PC-9 (cell line): ENCODE data around the gene SLC4A11. TPM values are rescaled to one million over a fixed set of nuclear protein-coding genes. Genes with fewer than 3 reads are reported as not detected.
A peak's percentile ranks its signal among the peaks of the same experiment; 100 is the strongest.
"Not testable (repeated sequence)": the region's sequence is repeated elsewhere in the genome, so short reads cannot be mapped to it uniquely, and the experiment has no call there.

Experiments
- BruUV-seq: library from RNA; stranded (reverse); fragments of 400-500 nt; replicated peaks from 2 replicates; lab custom pipeline; 2021; lab: Mats Ljungman, UMichigan
- CTCF ChIA-PET: fragments of 300-600 bp; sonication (Branson Sonifier 250); formaldehyde crosslinking; loops from one replicate; lab custom pipeline; 2022; ENCODE audit warnings: antibody characterized with exemption; lab: Charles Lee
- POLR2A ChIA-PET: fragments of 300-600 bp; sonication (Branson Sonifier 250); formaldehyde crosslinking; loops from one replicate; lab custom pipeline; 2022; ENCODE audit warnings: antibody characterized with exemption; ENCODE audit not compliant: unreplicated experiment; lab: Charles Lee
- DNase-seq, 2 experiments: peaks; one replicate each; pipeline versions ENCODE4 v3.0.0 to v3.0.0-alpha.2; 2015 to 2022; ENCODE audit warnings: mixed read lengths in 1 of 2
- H2AFZ ChIP-seq: fragments of 200-600 bp; sonication (generic); 2 replicates; pipeline ENCODE4 v1.8.1; 2017; ENCODE audit warnings: antibody characterized with exemption
- H3F3A ChIP-seq: fragments of 200-600 bp; sonication (generic); 2 replicates; pipeline ENCODE4 v1.8.1; 2017; ENCODE audit warnings: antibody characterized with exemption, mild to moderate bottlenecking, low read depth; ENCODE audit not compliant: insufficient read depth
- H3K27ac ChIP-seq: fragments of 200-600 bp; sonication (generic); 2 replicates; pipeline ENCODE4 v1.6.1; 2016; ENCODE audit warnings: mixed run types
- H3K27me3 ChIP-seq: fragments of 200-600 bp; sonication (generic); 2 replicates; pipeline ENCODE4 v1.6.1; 2016; ENCODE audit warnings: low read depth, mixed run types; ENCODE audit not compliant: insufficient read depth
- H3K36me3 ChIP-seq: fragments of 200-600 bp; sonication (generic); 2 replicates; pipeline ENCODE4 v1.6.1; 2016; ENCODE audit warnings: low read depth, mixed run types
- H3K4me1 ChIP-seq: fragments of 200-600 bp; sonication (generic); replicated peaks from 2 replicates; pipeline ENCODE4 v1.6.1; 2016; ENCODE audit warnings: mixed run types; ENCODE audit not compliant: insufficient read depth
- H3K4me2 ChIP-seq: fragments of 200-600 bp; sonication (generic); 2 replicates; pipeline ENCODE4 v1.6.1; 2017; ENCODE audit warnings: mixed run types
- H3K4me3 ChIP-seq: fragments of 200-600 bp; sonication (generic); 2 replicates; pipeline ENCODE4 v1.6.1; 2016; ENCODE audit warnings: mixed run types
- H3K79me2 ChIP-seq: fragments of 200-600 bp; sonication (generic); 2 replicates; pipeline ENCODE4 v1.6.1; 2017; ENCODE audit warnings: low read depth, mixed run types
- H3K9me2 ChIP-seq: fragments of 200-600 bp; sonication (generic); 2 replicates; pipeline ENCODE4 v1.8.1; 2017; ENCODE audit warnings: mild to moderate bottlenecking; ENCODE audit not compliant: insufficient read depth
- H3K9me3 ChIP-seq: fragments of 200-600 bp; sonication (generic); 2 replicates; pipeline ENCODE4 v1.8.1; 2016; ENCODE audit warnings: low read depth; ENCODE audit not compliant: insufficient read depth
- H4K20me1 ChIP-seq: fragments of 200-600 bp; sonication (generic); 2 replicates; pipeline ENCODE4 v1.8.1; 2017; ENCODE audit not compliant: insufficient read depth
- CTCF ChIP-seq: fragments of 200-600 bp; sonication (generic); conservative IDR thresholded peaks from 2 replicates; pipeline ENCODE4 v1.6.1; 2017; ENCODE audit warnings: mixed run types, antibody characterized with exemption, mild to moderate bottlenecking, moderate library complexity
- EZH2 ChIP-seq: fragments of 200-600 bp; sonication (generic); IDR thresholded peaks from 2 replicates; pipeline ENCODE4 v1.8.0; 2017; ENCODE audit warnings: antibody characterized with exemption, low read depth
- intact Hi-C: fragments of 100-400 bp; cut with micrococcal nuclease; formaldehyde crosslinking; loops from one replicate; pipeline ENCODE4 v1.10.0; 2022; ENCODE audit not compliant: unreplicated experiment
- total RNA-seq: library from RNA; stranded (reverse); gene quantifications from 2 replicates; pipeline ENCODE4 v1.2.3, GENCODE V29; 2021

SLC4A11 gene
- total RNA-seq, 1 experiment from 2014 or later = 46.1 TPM

GRCh38 chr20:3221398-3222226 lies 17.4 kb downstream of the SLC4A11 start:
- Histone ChIP-seq H2AFZ (no peak overlapping the region), H3K4me3 (no peak overlapping the region), H3K36me3 (0 out of 2 replicates have a peak, but pooled peaks cover 3% of the 10 kb centered on the region), H3K27me3 (no peaks in the 10 kb centered on the region), H3K4me2 (0 out of 2 replicates have a peak overlapping the region, but pooled peaks have one; percentile 8), H3F3A (peaks cover 15% of the 10 kb centered on the region), H3K9me2 (no peaks in the 10 kb centered on the region), H4K20me1 (no peaks in the 10 kb centered on the region), H3K27ac (no peak overlapping the region), H3K79me2 (no peaks in the 10 kb centered on the region), H3K9me3 (no peaks in the 10 kb centered on the region), H3K4me1 (peaks cover 15% of the 10 kb centered on the region; the same call in 1 of the 2 replicates)
- intact Hi-C loops = loop anchor here (1.0 to 10.0 kb wide), 2 partner anchors 15 to 253 kb away; partner anchors contain the start of gene ATRN
- CTCF ChIA-PET = interaction anchor here (0.6 kb wide), 2 partner anchors 15 to 17 kb away, joined by 3 to 5 read pairs; no protein-coding TSS in a partner anchor
- TF ChIP-seq EZH2 = no peak
- TF ChIP-seq CTCF = no peak
- POLR2A ChIA-PET = interaction anchor here (0.6 to 0.7 kb wide), 3 partner anchors 19 to 86 kb away, joined by 4 read pairs; no protein-coding TSS in a partner anchor
- BruUV-seq = TSS peak; percentile 27
- peak; percentile 44 to 92 for DNase-seq

GRCh38 chr20:3218307-3218988 lies 20.5 kb downstream of the SLC4A11 start:
- Histone ChIP-seq H3K9me2 (no peaks in the 10 kb centered on the region), H3K9me3 (no peaks in the 10 kb centered on the region), H3K27me3 (no peaks in the 10 kb centered on the region), H3K4me3 (no peak overlapping the region), H3K4me1 (peaks cover 15% of the 10 kb centered on the region; the same call in 1 of the 2 replicates), H3K27ac (no peak overlapping the region), H3K4me2 (no peak overlapping the region), H3F3A (peaks cover 8% of the 10 kb centered on the region), H4K20me1 (no peaks in the 10 kb centered on the region), H3K36me3 (0 out of 2 replicates have a peak, but pooled peaks cover 3% of the 10 kb centered on the region), H3K79me2 (no peaks in the 10 kb centered on the region), H2AFZ (no peak overlapping the region)
- intact Hi-C loops = loop anchor here (1.0 kb wide), 4 partner anchors 18 to 98 kb away; no protein-coding TSS in a partner anchor
- ChIA-PET POLR2A (interaction anchor here (0.6 to 0.9 kb wide), 7 partner anchors 10 to 295 kb away, joined by 3 to 28 read pairs (median 5); no protein-coding TSS in a partner anchor), CTCF (interaction anchor here (0.6 to 2.1 kb wide), 6 partner anchors 31 to 153 kb away, joined by 3 to 15 read pairs (median 6); no protein-coding TSS in a partner anchor)
- no peak for TF ChIP-seq EZH2
- TF ChIP-seq CTCF = peak; percentile 93
- no TSS peak for BruUV-seq
- DNase-seq = peak; percentile 49 to 75

GRCh38 chr20:3215359-3215917 lies 23.6 kb downstream of the SLC4A11 start:
- H3K36me3 ChIP-seq, H3K4me1 ChIP-seq, intact Hi-C loops: not testable (repeated sequence)

More at GRCh38 chr20:3215359-3215917, 23.6 kb downstream of the SLC4A11 start:
- H3K4me3 ChIP-seq, H3K9me2 ChIP-seq, H3K4me2 ChIP-seq, POLR2A ChIA-PET, BruUV-seq, H3K27ac ChIP-seq, H3K9me3 ChIP-seq, H3F3A ChIP-seq, H2AFZ ChIP-seq, H4K20me1 ChIP-seq, DNase-seq, H3K27me3 ChIP-seq: not testable (repeated sequence)
- peaks cover 16% of the 10 kb centered on the region for H3K79me2 ChIP-seq
- CTCF ChIA-PET = interaction anchor here (0.6 kb wide), 1 partner anchor 55 kb away, joined by 9 read pairs; the partner anchor contains the start of genes FASTKD5 and UBOX5
